CD4-positive, CD25-positive, alpha-beta regulatory T cell (primary cell): Measurements from ENCODE around the gene MICAL3. TPM values are rescaled to one million over a fixed set of nuclear protein-coding genes. Genes with fewer than 3 reads are reported as not detected.

Experiments
- ATAC-seq, 2 donors: fragments of 150-1000 bp; cut with Tn5 transposase; one replicate each; pipeline ENCODE4 v1.10.0; 2021; ENCODE audit warnings: low read depth in 2 of 2, moderate number of reproducible peaks in 2 of 2, moderate library complexity in 1 of 2
- DNase-seq, 3 donors: peaks; one replicate each; pipeline versions ENCODE4 v3.0.0 to v3.0.0-alpha.2; 2012 to 2022; ENCODE audit warnings: mixed read lengths in 1 of 3
- H3K27ac ChIP-seq: one replicate; pipeline ENCODE4 v1.7.0; 2013; ENCODE audit warnings: mild to moderate bottlenecking, low read length; ENCODE audit not compliant: insufficient read depth, poor library complexity, severe bottlenecking
- H3K27me3 ChIP-seq: one replicate; pipeline ENCODE4 v1.7.0; 2013; ENCODE audit warnings: low read length; ENCODE audit not compliant: control insufficient read depth, insufficient read depth
- H3K36me3 ChIP-seq: one replicate; pipeline ENCODE4 v1.7.0; 2013; ENCODE audit warnings: mild to moderate bottlenecking, low read length, moderate library complexity; ENCODE audit not compliant: control insufficient read depth, insufficient read depth
- H3K4me1 ChIP-seq: 2 replicates; pipeline ENCODE4 v1.7.0; 2013; ENCODE audit warnings: mild to moderate bottlenecking, low read length; ENCODE audit not compliant: insufficient read depth, control insufficient read depth, poor library complexity, severe bottlenecking
- H3K4me3 ChIP-seq: one replicate; pipeline ENCODE4 v1.7.0; 2013; ENCODE audit warnings: low read depth, mild to moderate bottlenecking, low read length, moderate library complexity
- H3K9me3 ChIP-seq, 2 experiments: 1 replicate in 1 of 2; 2 replicates in 1 of 2; pipeline ENCODE4 v1.7.0; 2013; ENCODE audit warnings: low read length in 2 of 2, mild to moderate bottlenecking in 1 of 2, moderate library complexity in 1 of 2; ENCODE audit not compliant: control insufficient read depth in 2 of 2
- H3K27ac Mint-ChIP-seq, 3 donors: one replicate each; pipeline ENCODE4 v1.8.0; 2020 to 2022; ENCODE audit warnings: mild to moderate bottlenecking in 3 of 3, mixed read lengths in 3 of 3, moderate library complexity in 2 of 3
- H3K27me3 Mint-ChIP-seq: one replicate; pipeline ENCODE4 v1.8.0; 2022; ENCODE audit warnings: mild to moderate bottlenecking, mixed read lengths
- H3K36me3 Mint-ChIP-seq: one replicate; pipeline ENCODE4 v1.8.0; 2020; ENCODE audit warnings: mixed read lengths
- H3K4me1 Mint-ChIP-seq, 4 donors: one replicate each; pipeline ENCODE4 v1.8.0; 2020 to 2022; ENCODE audit warnings: mixed read lengths in 4 of 4, mild to moderate bottlenecking in 1 of 4
- H3K4me3 Mint-ChIP-seq, 4 donors: one replicate each; pipeline ENCODE4 v1.8.0; 2020 to 2022; ENCODE audit warnings: mild to moderate bottlenecking in 4 of 4, mixed read lengths in 4 of 4, moderate library complexity in 3 of 4
- H3K9me3 Mint-ChIP-seq, 7 donors: one replicate each; pipeline ENCODE4 v1.8.0; 2020 to 2022; ENCODE audit warnings: mixed read lengths in 7 of 7, mild to moderate bottlenecking in 3 of 7, moderate library complexity in 2 of 7
- polyA plus RNA-seq, 4 donors: library from polyadenylated mRNA; unstranded; fragments of 300-500 nt; fragmentation: Illumina TruSeq; gene quantifications; one replicate each; pipeline ENCODE4 v1.2.3, GENCODE V29; 2021
- total RNA-seq: library from RNA; stranded (reverse); gene quantifications from one replicate; pipeline ENCODE4 v1.2.3, GENCODE V29; 2022

MICAL3 gene
- total and polyA plus RNA-seq, 5 donors from 2014 or later = 0.71 to 39.9 (median 1.8) TPM

DNA sequence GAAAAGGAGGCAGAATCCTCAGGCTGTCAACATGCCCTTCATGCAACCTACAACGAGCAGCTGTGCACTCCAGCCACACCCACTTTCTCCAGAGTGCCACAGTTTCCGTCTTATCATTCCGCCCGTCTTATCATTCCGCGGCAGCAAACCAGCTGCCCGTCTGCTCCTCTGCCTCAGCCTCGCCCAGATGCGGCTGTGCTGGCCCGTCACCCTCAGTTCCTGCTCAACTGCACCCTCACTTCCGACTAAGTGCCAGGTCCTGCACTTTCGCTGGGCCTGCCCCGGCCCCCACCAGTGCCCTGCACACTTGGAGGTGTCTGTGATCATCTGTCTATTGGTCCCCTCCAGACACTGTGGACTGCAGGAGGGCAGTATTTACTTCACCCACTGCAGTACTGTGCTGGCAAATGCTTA lies 43.7 kb downstream of the MICAL3 start:
- H3K4me1 Mint-ChIP-seq = peaks cover 10 to 44% (median 32%) of the 10 kb centered on the region in 4 donors
- H3K9me3 Mint-ChIP-seq = no peaks in the 10 kb centered on the region
- Histone ChIP-seq H3K36me3 (no peaks in the 10 kb centered on the region), H3K4me1 (peaks cover 26% of the 10 kb centered on the region), H3K27me3 (no peaks in the 10 kb centered on the region), H3K9me3 (no peaks in the 10 kb centered on the region), H3K4me3 (peak overlapping the region; percentile 77), H3K27ac (peak overlapping the region; percentile 64)
- DNase-seq (peak; percentile 8 to 86 (median 50)), ATAC-seq (peak; percentile 69 to 80)
- peak overlapping the region; percentile 81 to 93 (median 92) for H3K27ac Mint-ChIP-seq
- peak overlapping the region; percentile 64 to 90 (median 76) for H3K4me3 Mint-ChIP-seq
- no peaks in the 10 kb centered on the region for H3K36me3 Mint-ChIP-seq
- no peaks in the 10 kb centered on the region for H3K27me3 Mint-ChIP-seq

DNA sequence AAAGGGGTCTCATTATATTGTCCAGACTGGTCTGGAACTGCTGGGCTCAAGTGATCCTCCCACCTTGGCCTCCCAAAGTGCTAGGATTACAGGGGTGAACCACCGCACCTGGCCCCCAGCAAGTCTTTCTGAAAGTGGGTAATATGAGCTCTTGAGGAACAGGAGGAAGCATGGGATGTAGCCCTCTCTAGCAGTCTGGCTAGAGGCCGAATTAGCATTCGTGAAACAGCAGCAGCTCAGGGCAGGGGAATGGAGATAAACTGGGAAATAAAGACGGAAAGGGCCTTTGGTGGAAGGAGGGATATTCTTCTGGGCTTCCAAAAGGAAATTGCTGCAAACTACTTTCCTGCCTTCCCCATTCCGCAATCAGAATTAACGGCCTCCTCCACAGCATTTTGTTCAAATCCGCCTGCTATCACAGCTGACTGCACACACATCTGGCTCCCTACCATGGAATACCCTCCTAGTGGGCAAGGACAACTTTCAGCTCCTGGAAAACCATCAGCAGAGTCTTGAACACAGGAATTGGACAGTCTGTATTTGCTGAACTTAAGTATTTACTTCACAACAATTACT lies 44.3 kb downstream of the MICAL3 start:
- Histone ChIP-seq H3K36me3 (no peaks in the 10 kb centered on the region), H3K4me1 (peaks cover 26% of the 10 kb centered on the region), H3K9me3 (no peaks in the 10 kb centered on the region), H3K27ac (peak overlapping the region; percentile 64), H3K4me3 (peak overlapping the region; percentile 77), H3K27me3 (no peaks in the 10 kb centered on the region)
- peaks cover 10 to 39% (median 30%) of the 10 kb centered on the region in 4 donors for H3K4me1 Mint-ChIP-seq
- H3K27me3 Mint-ChIP-seq = no peaks in the 10 kb centered on the region
- no peak for DNase-seq
- H3K9me3 Mint-ChIP-seq = no peaks in the 10 kb centered on the region
- ATAC-seq = no peak
- H3K27ac Mint-ChIP-seq = peak overlapping the region; percentile 81 to 93 (median 92)
- H3K36me3 Mint-ChIP-seq = no peaks in the 10 kb centered on the region
- H3K4me3 Mint-ChIP-seq = peak overlapping the region in 3 of 4 donors; percentile 64 to 90 (median 78)

DNA sequence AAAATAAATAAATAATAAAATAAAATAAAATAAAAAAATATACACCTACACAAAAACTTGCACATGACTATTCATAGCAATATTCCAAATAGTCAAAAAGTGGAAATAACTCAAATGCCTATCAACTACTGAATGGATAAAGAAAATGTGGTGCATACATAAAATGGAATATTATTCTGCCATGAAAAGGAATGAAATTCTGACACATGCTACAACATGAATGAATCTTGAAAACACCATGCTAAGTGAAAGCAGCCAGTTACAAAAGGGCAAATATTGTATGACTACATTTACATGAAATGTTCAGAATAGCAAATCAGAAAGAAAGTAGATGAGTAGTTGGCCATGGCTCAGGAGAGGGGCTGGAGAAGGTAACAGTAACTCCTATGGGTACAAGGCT lies 46.3 kb downstream of the MICAL3 start:
- no peak overlapping the region for H3K27ac ChIP-seq
- Mint-ChIP-seq H3K27ac (no peak overlapping the region), H3K4me3 (no peak overlapping the region), H3K4me1 (peaks cover 10 to 31% (median 22%) of the 10 kb centered on the region in 4 donors), H3K27me3 (no peaks in the 10 kb centered on the region), H3K9me3 (no peaks in the 10 kb centered on the region), H3K36me3 (no peaks in the 10 kb centered on the region)
- H3K9me3 ChIP-seq = no peaks in the 10 kb centered on the region
- ATAC-seq (no peak), DNase-seq (no peak)
- H3K4me1 ChIP-seq = peaks cover 26% of the 10 kb centered on the region
- H3K36me3 ChIP-seq = no peaks in the 10 kb centered on the region
- H3K27me3 ChIP-seq = no peaks in the 10 kb centered on the region
- no peak overlapping the region for H3K4me3 ChIP-seq

DNA sequence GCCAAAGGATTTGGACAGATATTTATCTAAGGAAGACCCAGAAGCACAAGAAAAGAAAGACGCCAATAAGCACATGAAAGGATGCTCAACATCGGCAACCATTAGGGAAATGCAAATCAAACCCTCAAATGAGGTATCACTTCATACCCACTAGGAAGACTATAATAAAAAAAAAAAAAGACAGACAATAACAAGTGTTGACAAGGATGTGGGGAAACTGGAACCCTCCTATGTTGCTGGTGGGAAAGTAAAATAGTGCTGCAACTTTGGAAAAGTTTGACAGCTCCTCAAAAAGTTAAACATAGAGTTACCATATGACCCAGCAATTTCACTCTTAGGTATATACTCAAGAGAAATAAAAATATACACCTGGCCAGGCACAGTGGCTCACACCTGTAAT lies 47.0 kb downstream of the MICAL3 start:
- DNase-seq = no peak
- no peak for ATAC-seq
- Mint-ChIP-seq H3K4me3 (no peak overlapping the region), H3K27ac (peak overlapping the region in 1 of 3 donors; percentile 28), H3K4me1 (peaks cover 10 to 27% (median 21%) of the 10 kb centered on the region in 4 donors), H3K36me3 (no peaks in the 10 kb centered on the region), H3K27me3 (no peaks in the 10 kb centered on the region), H3K9me3 (no peaks in the 10 kb centered on the region)
- Histone ChIP-seq H3K27ac (no peak overlapping the region), H3K36me3 (no peaks in the 10 kb centered on the region), H3K9me3 (no peaks in the 10 kb centered on the region), H3K4me1 (peaks cover 26% of the 10 kb centered on the region), H3K27me3 (no peaks in the 10 kb centered on the region), H3K4me3 (no peak overlapping the region)

DNA sequence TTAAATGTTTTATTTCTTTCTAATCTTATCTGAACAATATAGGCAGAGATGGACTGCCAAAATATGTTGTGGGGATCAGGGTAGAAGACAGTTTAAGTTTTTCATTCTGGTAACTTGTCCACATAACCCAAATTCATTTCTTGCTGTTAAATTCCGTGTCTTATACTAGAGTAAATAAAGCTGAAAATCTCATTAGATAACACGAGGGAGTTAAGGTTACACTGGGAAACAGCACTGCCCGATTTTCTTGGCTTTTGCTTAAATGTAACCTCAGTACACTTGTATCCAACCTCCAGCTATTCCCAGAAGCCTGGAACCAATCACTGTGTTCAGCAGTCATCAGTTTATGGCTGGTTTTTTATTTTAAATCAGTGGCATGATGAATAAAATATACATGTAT lies 48.2 kb downstream of the MICAL3 start:
- H3K27me3 Mint-ChIP-seq = no peaks in the 10 kb centered on the region

DNA sequence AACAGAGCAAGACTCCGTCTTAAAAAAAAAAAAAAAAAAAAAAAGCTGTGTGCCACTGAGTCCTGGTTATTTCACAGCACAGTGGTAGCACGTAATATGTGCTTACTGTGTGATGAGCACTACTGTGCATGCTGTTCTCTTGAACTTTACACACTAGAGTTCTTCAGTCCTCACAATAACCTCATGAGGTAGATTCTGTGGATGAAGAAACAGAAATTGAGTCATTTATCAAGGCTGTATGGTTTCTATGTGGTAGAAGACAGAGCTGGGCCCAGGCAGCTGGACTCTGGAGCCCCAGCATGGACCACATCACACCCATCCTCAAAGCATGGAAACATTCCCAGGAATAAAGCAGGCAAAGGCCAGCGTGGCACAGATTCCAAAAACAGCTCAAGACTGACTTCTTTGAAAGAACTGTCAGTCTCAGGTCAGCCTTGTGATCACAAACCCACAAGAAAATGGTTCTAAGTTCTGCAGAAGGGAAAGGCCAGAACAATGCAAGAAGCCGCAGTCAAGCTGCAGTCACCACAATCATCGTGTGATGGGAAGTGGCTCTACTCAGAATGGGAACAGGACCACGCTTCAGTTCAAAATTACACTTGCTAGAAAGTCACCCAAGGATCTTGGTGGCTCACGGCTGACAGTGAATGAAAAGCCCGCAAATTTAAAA lies 49.5 kb downstream of the MICAL3 start:
- Mint-ChIP-seq H3K36me3 (no peaks in the 10 kb centered on the region), H3K27me3 (no peaks in the 10 kb centered on the region), H3K4me1 (peaks cover 0 to 11% (median 7%) of the 10 kb centered on the region in 4 donors), H3K9me3 (no peaks in the 10 kb centered on the region), H3K4me3 (no peak overlapping the region), H3K27ac (peak overlapping the region in 2 of 3 donors; percentile 20 to 78)
- Histone ChIP-seq H3K4me1 (peaks cover 7% of the 10 kb centered on the region), H3K9me3 (no peaks in the 10 kb centered on the region), H3K27me3 (no peaks in the 10 kb centered on the region), H3K27ac (no peak overlapping the region), H3K36me3 (peaks cover under 1% of the 10 kb centered on the region), H3K4me3 (no peak overlapping the region)
- no peak for ATAC-seq
- DNase-seq = no peak

More for the DNA sequence above, 48.2 kb downstream of the MICAL3 start:
- H3K4me3 Mint-ChIP-seq = no peak overlapping the region
- Histone ChIP-seq H3K27ac (no peak overlapping the region), H3K36me3 (no peaks in the 10 kb centered on the region), H3K27me3 (no peaks in the 10 kb centered on the region), H3K4me1 (peaks cover 20% of the 10 kb centered on the region), H3K4me3 (no peak overlapping the region), H3K9me3 (no peaks in the 10 kb centered on the region)
- ATAC-seq (no peak), DNase-seq (no peak)
- no peak overlapping the region for H3K27ac Mint-ChIP-seq
- H3K4me1 Mint-ChIP-seq = peaks cover 5 to 23% (median 18%) of the 10 kb centered on the region in 4 donors
- no peaks in the 10 kb centered on the region for H3K9me3 Mint-ChIP-seq
- H3K36me3 Mint-ChIP-seq = no peaks in the 10 kb centered on the region

DNA sequence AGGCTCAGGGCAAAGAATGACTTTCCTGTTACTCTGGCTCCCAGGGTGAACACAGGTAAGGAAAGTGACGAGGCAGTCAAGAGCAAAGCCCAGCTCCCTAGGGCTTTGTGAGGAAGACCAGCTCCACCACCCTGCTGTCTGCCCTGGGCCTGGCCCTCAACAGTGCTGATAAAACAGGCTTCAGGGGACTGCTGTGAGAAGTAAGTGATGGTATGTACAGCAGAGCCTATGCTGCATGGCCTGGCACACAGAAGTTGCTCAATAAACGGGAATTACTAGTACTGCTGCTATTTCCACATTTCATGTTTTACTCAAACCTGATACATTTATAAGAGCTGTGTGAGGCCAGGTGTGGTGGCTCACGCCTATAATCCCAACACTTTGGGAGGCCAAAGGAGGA lies 50.3 kb downstream of the MICAL3 start:
- Mint-ChIP-seq H3K4me3 (no peak overlapping the region), H3K27ac (no peak overlapping the region), H3K27me3 (no peaks in the 10 kb centered on the region), H3K36me3 (peaks cover 6% of the 10 kb centered on the region), H3K9me3 (no peaks in the 10 kb centered on the region), H3K4me1 (peaks cover 0 to 9% (median 5%) of the 10 kb centered on the region in 4 donors)
- peaks cover 7% of the 10 kb centered on the region for H3K36me3 ChIP-seq
- ATAC-seq = no peak
- H3K4me3 ChIP-seq = no peak overlapping the region
- no peak for DNase-seq
- H3K27me3 ChIP-seq = no peaks in the 10 kb centered on the region
- H3K9me3 ChIP-seq = no peaks in the 10 kb centered on the region
- H3K27ac ChIP-seq = no peak overlapping the region
- H3K4me1 ChIP-seq = no peaks in the 10 kb centered on the region

DNA sequence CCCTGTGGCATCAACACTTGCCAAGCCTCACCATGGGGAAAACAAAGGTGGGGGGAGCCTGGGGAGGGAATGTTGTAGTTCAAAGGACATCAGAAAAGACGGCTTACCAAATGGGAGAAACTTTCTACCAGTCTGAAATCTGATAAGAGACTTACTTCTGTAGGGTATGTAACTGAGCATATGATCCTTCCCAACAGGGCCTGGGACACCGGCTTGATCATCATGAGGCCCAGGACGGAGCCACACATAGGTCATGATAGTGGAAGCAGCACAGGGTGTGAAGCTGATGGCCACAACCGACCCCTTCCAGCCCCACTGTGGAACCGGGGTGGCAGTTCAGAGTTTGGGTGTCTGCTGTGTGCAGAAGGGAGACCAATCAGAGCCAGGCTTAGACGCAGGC lies 51.1 kb downstream of the MICAL3 start:
- H3K4me3 ChIP-seq = no peak overlapping the region
- no peaks in the 10 kb centered on the region for H3K9me3 ChIP-seq
- Mint-ChIP-seq H3K4me3 (no peak overlapping the region), H3K27ac (peak overlapping the region in 1 of 3 donors; percentile 31), H3K27me3 (no peaks in the 10 kb centered on the region), H3K4me1 (peaks cover 0 to 9% (median 5%) of the 10 kb centered on the region in 4 donors), H3K36me3 (peaks cover 6% of the 10 kb centered on the region), H3K9me3 (no peaks in the 10 kb centered on the region)
- no peaks in the 10 kb centered on the region for H3K27me3 ChIP-seq
- ATAC-seq = no peak
- no peaks in the 10 kb centered on the region for H3K4me1 ChIP-seq
- H3K36me3 ChIP-seq = peaks cover 7% of the 10 kb centered on the region
- no peak overlapping the region for H3K27ac ChIP-seq
- DNase-seq = no peak
